ENCODE results near the gene ZDHHC7. TPM values are rescaled to one million over a fixed set of nuclear protein-coding genes. Genes with fewer than 3 reads are reported as not detected.

The ZDHHC7 gene
- total RNA-seq, 1 experiment from 2014 or later = 39.1 TPM

DNA sequence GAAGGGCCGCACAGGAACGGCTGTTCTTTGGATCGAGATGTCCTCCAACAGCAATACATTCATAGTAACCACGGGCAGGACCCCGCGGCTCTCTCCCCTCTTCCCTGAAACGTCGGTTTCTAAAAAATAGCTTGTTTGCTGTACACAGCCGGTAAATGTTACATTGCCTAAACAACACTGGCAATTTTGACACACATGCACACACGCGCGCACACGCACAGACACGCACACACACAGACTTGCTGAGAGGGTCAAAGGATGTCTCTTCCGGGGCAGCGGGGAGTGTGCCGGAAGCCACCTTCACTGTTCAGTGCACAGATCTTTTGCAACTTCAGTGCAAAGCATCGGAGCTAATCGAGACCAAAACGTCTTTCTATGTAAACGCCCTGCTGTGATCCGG lies 35.8 kb downstream of the ZDHHC7 start:
- Histone ChIP-seq H4K20me1 (ENCODE audit: control insufficient read depth, insufficient read depth, insufficient read length) (no peaks in the 10 kb centered on the region), H4K8ac (replicated peaks; ENCODE audit: insufficient read length, low read depth, low read length) (no peak overlapping the region), H3K79me2 (ENCODE audit: insufficient read depth, low read length) (no peaks in the 10 kb centered on the region), H2BK5ac (ENCODE audit: insufficient read length, low read length) (no peak overlapping the region), H2AK5ac (ENCODE audit: insufficient read length, low read length) (no peak overlapping the region), H3K9ac (ENCODE audit: extremely low read depth, insufficient read length, low read length) (no peak overlapping the region), H3K23me2 (ENCODE audit: insufficient read length, low read depth, low read length, poor library complexity, severe bottlenecking) (no peaks in the 10 kb centered on the region), H3K23ac (ENCODE audit: insufficient read length, low read depth, low read length) (no peak overlapping the region), H4K5ac (ENCODE audit: insufficient read length, low read depth, low read length) (no peak overlapping the region), H3K56ac (ENCODE audit: insufficient read length, low read depth, low read length) (no peak overlapping the region), H3K27me3 (ENCODE audit: insufficient read depth, low read length) (no peaks in the 10 kb centered on the region), H3K14ac (ENCODE audit: insufficient read depth, low read length) (no peak overlapping the region), H2BK120ac (ENCODE audit: low read depth, low read length, poor library complexity, severe bottlenecking) (no peak overlapping the region), H3K27ac (ENCODE audit: insufficient read length, low read depth, low read length) (no peak overlapping the region), H3K4ac (ENCODE audit: low read depth, low read length) (no peak overlapping the region), H2BK15ac (ENCODE audit: low read depth, low read length) (no peak overlapping the region), H2AFZ (ENCODE audit: low read length) (no peak overlapping the region), H4K91ac (ENCODE audit: insufficient read length, low read depth, low read length) (no peak overlapping the region), H3K4me1 (ENCODE audit: insufficient read depth, low read length) (no peaks in the 10 kb centered on the region), H3T11ph (ENCODE audit: low read length) (no peak overlapping the region), H3K18ac (ENCODE audit: insufficient read length, low read depth, low read length) (no peak overlapping the region), H3K79me1 (ENCODE audit: insufficient read depth, low read depth, low read length, poor library complexity, severe bottlenecking) (no peaks in the 10 kb centered on the region), H2BK20ac (ENCODE audit: low read depth, low read length, poor library complexity, severe bottlenecking) (no peak overlapping the region), H3K4me2 (ENCODE audit: insufficient read depth, insufficient read length, low read length) (no peak overlapping the region), H3K9me3 (ENCODE audit: control insufficient read depth, low read depth, low read length) (no peaks in the 10 kb centered on the region), H2BK12ac (ENCODE audit: insufficient read length, low read depth, low read length) (no peak overlapping the region)
- Mint-ChIP-seq H3K36me3 (ENCODE audit: insufficient read depth in 1 of 3, low read depth in 3 of 3) (peaks cover 19 to 57% (median 44%) of the 10 kb centered on the region in 3 experiments; a peak in 6 of 7 replicates), H3K4me1 (peaks cover 2% of the 10 kb centered on the region in 2 experiments; a peak in 1 of 4 replicates), H3K4me3 (no peak overlapping the region; a peak in 1 of 5 replicates), H3K9me3 (no peaks in the 10 kb centered on the region), H3K27ac (no peak overlapping the region; a peak in 2 of 7 replicates), H3K27me3 (ENCODE audit: low read depth) (no peaks in the 10 kb centered on the region)
- TF ChIP-seq, protein P1, sequence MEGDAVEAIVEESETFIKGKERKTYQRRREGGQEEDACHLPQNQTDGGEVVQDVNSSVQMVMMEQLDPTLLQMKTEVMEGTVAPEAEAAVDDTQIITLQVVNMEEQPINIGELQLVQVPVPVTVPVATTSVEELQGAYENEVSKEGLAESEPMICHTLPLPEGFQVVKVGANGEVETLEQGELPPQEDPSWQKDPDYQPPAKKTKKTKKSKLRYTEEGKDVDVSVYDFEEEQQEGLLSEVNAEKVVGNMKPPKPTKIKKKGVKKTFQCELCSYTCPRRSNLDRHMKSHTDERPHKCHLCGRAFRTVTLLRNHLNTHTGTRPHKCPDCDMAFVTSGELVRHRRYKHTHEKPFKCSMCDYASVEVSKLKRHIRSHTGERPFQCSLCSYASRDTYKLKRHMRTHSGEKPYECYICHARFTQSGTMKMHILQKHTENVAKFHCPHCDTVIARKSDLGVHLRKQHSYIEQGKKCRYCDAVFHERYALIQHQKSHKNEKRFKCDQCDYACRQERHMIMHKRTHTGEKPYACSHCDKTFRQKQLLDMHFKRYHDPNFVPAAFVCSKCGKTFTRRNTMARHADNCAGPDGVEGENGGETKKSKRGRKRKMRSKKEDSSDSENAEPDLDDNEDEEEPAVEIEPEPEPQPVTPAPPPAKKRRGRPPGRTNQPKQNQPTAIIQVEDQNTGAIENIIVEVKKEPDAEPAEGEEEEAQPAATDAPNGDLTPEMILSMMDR (conservative IDR thresholded peaks at IDR 0.05) = no peak
- no CpG with 5 or more reads among the region's 22 CpGs for whole genome bisulfite sequencing (ENCODE audit: extremely low coverage, insufficient read length, low lambda C conversion rate)
- no peak for DNase-seq

All from H9 (cell line).